Activated CD8-positive, alpha-beta T cell treated with anti-CD3 and anti-CD28 coated beads for 36 hours (primary cell): ENCODE data around the gene VEGFB. TPM values are rescaled to one million over a fixed set of nuclear protein-coding genes. Genes with fewer than 3 reads are reported as not detected.

Experiments
- ATAC-seq: fragments of 200-7000 bp; cut with Tn5 transposase; one replicate; pipeline ENCODE4 v1.10.0; 2021; ENCODE audit warnings: mild to moderate bottlenecking, moderate library complexity
- CTCF ChIA-PET: fragments of 350-600 bp; sonication (Branson Sonifier 250); formaldehyde crosslinking; loops from one replicate; lab custom pipeline; 2021; ENCODE audit warnings: antibody characterized with exemption; lab: Charles Lee
- POLR2A ChIA-PET: fragments of 350-600 bp; sonication (Branson Sonifier 250); formaldehyde crosslinking; loops from one replicate; lab custom pipeline; 2021; ENCODE audit warnings: antibody characterized with exemption; lab: Charles Lee
- DNase-seq: peaks from one replicate; pipeline ENCODE4 v3.0.0-alpha.2; 2020
- H3K27ac Mint-ChIP-seq: one replicate; pipeline ENCODE4 v1.8.0; 2021; ENCODE audit warnings: mild to moderate bottlenecking, mixed read lengths
- H3K27me3 Mint-ChIP-seq: one replicate; pipeline ENCODE4 v1.8.0; 2021; ENCODE audit warnings: mixed read lengths
- H3K36me3 Mint-ChIP-seq: one replicate; pipeline ENCODE4 v1.8.0; 2021; ENCODE audit warnings: low read depth, mixed read lengths
- H3K4me1 Mint-ChIP-seq: one replicate; pipeline ENCODE4 v1.8.0; 2021; ENCODE audit warnings: low read depth, mixed read lengths
- H3K4me3 Mint-ChIP-seq: one replicate; pipeline ENCODE4 v1.8.0; 2021; ENCODE audit warnings: mild to moderate bottlenecking, moderate library complexity, mixed read lengths
- H3K9me3 Mint-ChIP-seq: one replicate; pipeline ENCODE4 v1.8.0; 2021; ENCODE audit warnings: mixed read lengths
- intact Hi-C: fragments of 100-400 bp; cut with micrococcal nuclease; formaldehyde crosslinking; loops from one replicate; pipeline ENCODE4 v1.10.0; 2022
- total RNA-seq, 2 experiments: library from RNA; stranded (reverse); gene quantifications; one replicate each; pipeline ENCODE4 v1.2.3, GENCODE V29; 2021
- TF ChIP-seq, protein P1 (sequence below): fragments of 200-600 bp; IDR thresholded peaks from one replicate; pipeline ENCODE4 v1.8.0; 2022; ENCODE audit warnings: antibody characterized with exemption, mild to moderate bottlenecking

VEGFB gene
- total RNA-seq, 2 experiments from 2014 or later = 86.6 to 104 TPM

DNA sequence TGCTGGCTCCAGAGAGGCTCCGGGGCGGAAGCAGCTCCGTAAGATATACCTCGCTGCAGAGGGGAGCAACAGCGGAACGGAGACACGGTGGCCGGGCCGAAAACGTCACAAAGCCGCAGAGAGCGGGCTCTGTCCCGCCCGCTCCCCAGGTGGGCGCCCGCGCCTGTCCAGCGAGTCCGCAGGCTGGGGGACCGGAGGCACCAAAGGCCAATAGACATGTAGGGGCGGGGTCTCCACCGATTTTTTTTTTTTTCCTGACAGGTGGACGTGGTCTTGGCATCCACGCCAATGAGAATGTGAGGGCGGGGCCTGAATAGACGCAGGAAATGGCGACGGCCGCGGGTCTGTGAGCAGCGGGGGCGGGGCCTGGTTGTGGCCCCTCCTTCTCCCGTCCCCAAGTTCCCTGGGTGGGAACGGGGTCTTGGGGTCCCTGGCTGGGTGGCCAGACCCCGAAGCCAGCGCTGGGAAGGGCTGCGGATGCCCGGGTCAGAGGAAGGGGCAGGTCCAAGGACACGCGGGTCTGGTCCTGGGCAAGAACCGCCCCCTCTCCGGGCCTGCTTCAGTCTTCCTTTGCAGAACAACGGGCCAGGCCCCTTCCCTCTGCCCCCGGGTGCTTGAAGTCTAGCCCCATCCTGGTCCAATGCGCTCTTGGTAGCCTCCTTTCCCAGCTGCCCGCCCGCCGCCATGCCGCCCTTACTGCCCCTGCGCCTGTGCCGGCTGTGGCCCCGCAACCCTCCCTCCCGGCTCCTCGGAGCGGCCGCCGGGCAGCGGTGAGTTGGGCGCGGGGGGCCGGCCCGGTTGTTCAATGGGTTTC is 4.0 kb upstream of the VEGFB start, which contains the start of gene DNAJC4:
TSS of gene DNAJC4 (plus strand) at position 378 of the 814 bp plus-strand sequence. CDS start at position 685, 307 bp downstream.
- intact Hi-C loops = no loop called here
- ChIA-PET CTCF (interaction anchor here (1.1 to 1.5 kb wide), 4 partner anchors 26 to 74 kb away, joined by 3 to 5 read pairs (median 4); no protein-coding TSS in a partner anchor), POLR2A (interaction anchor here (1.0 to 4.6 kb wide), 6 partner anchors 9 to 45 kb away, joined by 3 to 39 read pairs (median 4); partner anchors contain the start of gene FERMT3)
- Mint-ChIP-seq H3K4me1 (peaks cover 29% of the 10 kb centered on the region), H3K9me3 (no peaks in the 10 kb centered on the region), H3K27me3 (no peaks in the 10 kb centered on the region), H3K4me3 (peak within 1 kb of the TSS; percentile 81), H3K27ac (peak within 1 kb of the TSS; percentile 83), H3K36me3 (peaks cover 9% of the 10 kb centered on the region)
- ATAC-seq (peak; percentile 60), DNase-seq (peak; percentile 95)
- TF ChIP-seq, protein P1, sequence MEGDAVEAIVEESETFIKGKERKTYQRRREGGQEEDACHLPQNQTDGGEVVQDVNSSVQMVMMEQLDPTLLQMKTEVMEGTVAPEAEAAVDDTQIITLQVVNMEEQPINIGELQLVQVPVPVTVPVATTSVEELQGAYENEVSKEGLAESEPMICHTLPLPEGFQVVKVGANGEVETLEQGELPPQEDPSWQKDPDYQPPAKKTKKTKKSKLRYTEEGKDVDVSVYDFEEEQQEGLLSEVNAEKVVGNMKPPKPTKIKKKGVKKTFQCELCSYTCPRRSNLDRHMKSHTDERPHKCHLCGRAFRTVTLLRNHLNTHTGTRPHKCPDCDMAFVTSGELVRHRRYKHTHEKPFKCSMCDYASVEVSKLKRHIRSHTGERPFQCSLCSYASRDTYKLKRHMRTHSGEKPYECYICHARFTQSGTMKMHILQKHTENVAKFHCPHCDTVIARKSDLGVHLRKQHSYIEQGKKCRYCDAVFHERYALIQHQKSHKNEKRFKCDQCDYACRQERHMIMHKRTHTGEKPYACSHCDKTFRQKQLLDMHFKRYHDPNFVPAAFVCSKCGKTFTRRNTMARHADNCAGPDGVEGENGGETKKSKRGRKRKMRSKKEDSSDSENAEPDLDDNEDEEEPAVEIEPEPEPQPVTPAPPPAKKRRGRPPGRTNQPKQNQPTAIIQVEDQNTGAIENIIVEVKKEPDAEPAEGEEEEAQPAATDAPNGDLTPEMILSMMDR = no peak

DNA sequence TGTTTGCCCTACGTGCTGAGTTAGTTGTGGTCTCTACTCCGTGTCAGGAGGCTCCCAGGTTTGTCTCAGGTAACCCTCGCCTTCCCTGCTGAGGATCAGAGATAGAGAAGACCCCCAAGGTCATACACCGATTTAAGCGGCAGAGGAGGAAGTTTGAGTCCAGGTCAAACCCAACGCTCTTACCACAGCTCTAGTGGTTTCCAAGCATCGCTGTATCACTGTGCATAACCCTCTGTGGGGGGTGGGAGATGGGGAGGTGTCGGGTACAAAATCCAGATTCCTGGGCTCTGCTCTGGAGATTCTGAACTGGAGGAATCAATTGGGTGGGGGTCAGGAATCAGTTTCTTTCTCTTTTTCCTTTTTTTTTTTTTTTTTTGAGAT is 3.4 kb upstream of the VEGFB start:
- H3K27ac Mint-ChIP-seq = peak overlapping the region; percentile 83
- H3K36me3 Mint-ChIP-seq = peaks cover 13% of the 10 kb centered on the region
- no peaks in the 10 kb centered on the region for H3K9me3 Mint-ChIP-seq
- ChIA-PET POLR2A (interaction anchor here (1.0 to 4.6 kb wide), 6 partner anchors 9 to 44 kb away, joined by 3 to 39 read pairs (median 4); partner anchors contain the start of gene FERMT3), CTCF (interaction anchor here (1.1 to 1.5 kb wide), 4 partner anchors 26 to 73 kb away, joined by 3 to 5 read pairs (median 4); no protein-coding TSS in a partner anchor)
- ATAC-seq (no peak), DNase-seq (no peak)
- H3K4me1 Mint-ChIP-seq = peaks cover 34% of the 10 kb centered on the region
- peak overlapping the region; percentile 81 for H3K4me3 Mint-ChIP-seq
- TF ChIP-seq, protein P1 = no peak
- no peaks in the 10 kb centered on the region for H3K27me3 Mint-ChIP-seq
- intact Hi-C loops = no loop called here

DNA sequence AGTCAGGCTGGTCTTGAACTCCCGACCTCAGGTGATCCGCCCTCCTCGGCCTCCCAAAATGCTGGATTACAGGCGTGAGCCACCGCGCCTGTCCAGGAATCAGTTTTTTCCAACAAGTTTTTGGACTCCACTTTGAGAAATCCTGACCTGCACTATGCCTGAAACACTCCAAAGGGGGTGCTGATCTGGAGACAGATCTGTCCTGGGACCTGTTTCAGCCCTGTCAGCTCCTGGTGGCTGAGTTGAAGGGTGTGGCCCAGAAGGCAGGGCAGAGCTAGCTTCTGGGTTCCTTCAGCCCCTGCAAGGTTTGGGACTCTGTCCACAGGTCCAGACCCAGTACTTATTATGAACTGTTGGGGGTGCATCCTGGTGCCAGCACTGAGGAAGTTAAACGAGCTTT is 2.8 kb upstream of the VEGFB start:
- intact Hi-C loops = no loop called here
- ChIA-PET POLR2A (interaction anchor here (0.8 to 4.6 kb wide), 9 partner anchors 8 to 85 kb away, joined by 3 to 39 read pairs (median 4); partner anchors contain the start of gene FERMT3), CTCF (interaction anchor here (0.9 to 1.5 kb wide), 3 partner anchors 15 to 40 kb away, joined by 3 to 5 read pairs (median 3); no protein-coding TSS in a partner anchor)
- ATAC-seq (no peak), DNase-seq (no peak)
- peaks cover 13% of the 10 kb centered on the region for H3K36me3 Mint-ChIP-seq
- H3K4me3 Mint-ChIP-seq = peak overlapping the region; percentile 81
- H3K4me1 Mint-ChIP-seq = peaks cover 34% of the 10 kb centered on the region
- no peaks in the 10 kb centered on the region for H3K27me3 Mint-ChIP-seq
- no peak overlapping the region for H3K27ac Mint-ChIP-seq
- no peaks in the 10 kb centered on the region for H3K9me3 Mint-ChIP-seq
- TF ChIP-seq, protein P1 = no peak

DNA sequence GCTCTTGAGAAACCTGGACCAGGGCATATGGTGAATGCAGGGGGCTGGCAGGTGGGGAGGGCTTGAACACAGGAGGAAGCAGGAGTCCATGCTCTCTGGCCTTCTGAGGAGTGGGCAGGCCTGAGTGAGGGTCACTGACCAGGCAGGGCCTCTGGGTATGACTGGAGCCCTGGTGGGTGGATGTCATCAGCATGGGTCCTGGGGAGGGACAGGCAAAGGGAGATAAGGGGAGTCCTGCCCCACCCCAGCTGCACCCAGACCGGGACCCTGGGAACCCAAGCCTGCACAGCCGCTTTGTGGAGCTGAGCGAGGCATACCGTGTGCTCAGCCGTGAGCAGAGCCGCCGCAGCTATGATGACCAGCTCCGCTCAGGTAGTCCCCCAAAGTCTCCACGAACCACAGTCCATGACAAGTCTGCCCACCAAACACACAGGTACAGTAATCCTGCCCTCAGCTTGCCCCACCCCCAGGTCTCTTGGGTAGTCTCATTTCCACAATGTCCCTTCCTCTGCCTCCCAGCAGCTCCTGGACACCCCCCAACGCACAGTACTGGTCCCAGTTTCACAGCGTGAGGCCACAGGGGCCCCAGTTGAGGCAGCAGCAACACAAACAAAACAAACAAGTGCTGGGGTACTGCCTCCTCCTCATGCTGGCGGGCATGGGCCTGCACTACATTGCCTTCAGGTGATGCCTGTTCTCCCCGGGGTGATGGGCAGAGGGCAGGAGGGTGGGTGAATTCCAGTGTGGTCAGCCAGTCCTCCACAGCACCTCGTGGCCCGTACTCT is 2.0 kb upstream of the VEGFB start:
- Mint-ChIP-seq H3K36me3 (peaks cover 14% of the 10 kb centered on the region), H3K9me3 (no peaks in the 10 kb centered on the region), H3K27ac (peak overlapping the region; percentile 11), H3K4me3 (peak overlapping the region; percentile 81), H3K4me1 (peaks cover 31% of the 10 kb centered on the region), H3K27me3 (no peaks in the 10 kb centered on the region)
- intact Hi-C loops = no loop called here
- CTCF ChIA-PET = interaction anchor here (0.9 to 1.6 kb wide), 3 partner anchors 16 to 72 kb away, joined by 3 to 9 read pairs (median 4); no protein-coding TSS in a partner anchor
- POLR2A ChIA-PET = interaction anchor here (0.8 to 4.6 kb wide), 11 partner anchors 7 to 84 kb away, joined by 3 to 39 read pairs (median 5); partner anchors contain the start of gene FERMT3
- ATAC-seq (no peak), DNase-seq (no peak)
- TF ChIP-seq, protein P1 = no peak
